Esophagus squamous epithelium (tissue), 4 donors: ENCODE measurements around the gene UVSSA.

ENCODE experiments used
- POLR2A ChIP-seq, 4 donors: fragments of 450-650 bp; IDR thresholded peaks; one replicate each; pipeline ENCODE4 v1.6.1; 2017; ENCODE audit warnings: antibody characterized with exemption in 4 of 4, mild to moderate bottlenecking in 4 of 4, moderate library complexity in 3 of 4
- TF ChIP-seq, protein P1 (sequence below), 6 experiments: fragments of 450-650 bp in 4 of 6; fragments of 200-600 bp in 2 of 6; sonication (generic) in 2 of 6; IDR thresholded peaks; one replicate each; pipeline ENCODE4 v1.5.1; 2016 to 2019; ENCODE audit warnings: antibody characterized with exemption in 6 of 6, mild to moderate bottlenecking in 4 of 6, moderate library complexity in 4 of 6

DNA sequence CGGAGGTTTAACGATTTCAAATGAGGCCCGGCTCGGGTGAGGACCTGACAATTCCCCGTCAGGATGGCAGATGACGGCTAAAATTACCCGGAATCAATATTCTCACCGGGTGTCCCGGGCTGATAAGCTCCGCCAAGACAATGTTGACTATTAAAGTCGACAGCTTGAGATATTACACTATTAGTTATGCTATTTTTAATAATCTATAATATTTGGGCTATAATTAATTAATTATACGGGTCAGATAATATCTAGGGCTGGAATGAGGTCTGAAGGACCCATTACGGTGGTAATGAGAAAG is 68.6 kb downstream of the UVSSA start:
- TF ChIP-seq, protein P1, sequence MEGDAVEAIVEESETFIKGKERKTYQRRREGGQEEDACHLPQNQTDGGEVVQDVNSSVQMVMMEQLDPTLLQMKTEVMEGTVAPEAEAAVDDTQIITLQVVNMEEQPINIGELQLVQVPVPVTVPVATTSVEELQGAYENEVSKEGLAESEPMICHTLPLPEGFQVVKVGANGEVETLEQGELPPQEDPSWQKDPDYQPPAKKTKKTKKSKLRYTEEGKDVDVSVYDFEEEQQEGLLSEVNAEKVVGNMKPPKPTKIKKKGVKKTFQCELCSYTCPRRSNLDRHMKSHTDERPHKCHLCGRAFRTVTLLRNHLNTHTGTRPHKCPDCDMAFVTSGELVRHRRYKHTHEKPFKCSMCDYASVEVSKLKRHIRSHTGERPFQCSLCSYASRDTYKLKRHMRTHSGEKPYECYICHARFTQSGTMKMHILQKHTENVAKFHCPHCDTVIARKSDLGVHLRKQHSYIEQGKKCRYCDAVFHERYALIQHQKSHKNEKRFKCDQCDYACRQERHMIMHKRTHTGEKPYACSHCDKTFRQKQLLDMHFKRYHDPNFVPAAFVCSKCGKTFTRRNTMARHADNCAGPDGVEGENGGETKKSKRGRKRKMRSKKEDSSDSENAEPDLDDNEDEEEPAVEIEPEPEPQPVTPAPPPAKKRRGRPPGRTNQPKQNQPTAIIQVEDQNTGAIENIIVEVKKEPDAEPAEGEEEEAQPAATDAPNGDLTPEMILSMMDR (IDR thresholded peaks at IDR 0.05): no peak
- TF ChIP-seq POLR2A (IDR thresholded peaks at IDR 0.05): no peak
